Measurements from ENCODE around the gene SLC25A38.

Gene SLC25A38

GRCh38 chr3:39385456-39386090 is 2.4 kb downstream of the SLC25A38 start:
- in situ Hi-C loops (cut with HindIII; ENCODE audit: low sequenced_read_pairs), result no loop called here
- no peak overlapping the region for H3K4me3 ChIP-seq (ENCODE audit: low read depth, low read length)
- no peak for DNase-seq (ENCODE audit: low read depth)

GRCh38 chr3:39386318-39386717 is 3.1 kb downstream of the SLC25A38 start:
- TF ChIP-seq, protein P1, sequence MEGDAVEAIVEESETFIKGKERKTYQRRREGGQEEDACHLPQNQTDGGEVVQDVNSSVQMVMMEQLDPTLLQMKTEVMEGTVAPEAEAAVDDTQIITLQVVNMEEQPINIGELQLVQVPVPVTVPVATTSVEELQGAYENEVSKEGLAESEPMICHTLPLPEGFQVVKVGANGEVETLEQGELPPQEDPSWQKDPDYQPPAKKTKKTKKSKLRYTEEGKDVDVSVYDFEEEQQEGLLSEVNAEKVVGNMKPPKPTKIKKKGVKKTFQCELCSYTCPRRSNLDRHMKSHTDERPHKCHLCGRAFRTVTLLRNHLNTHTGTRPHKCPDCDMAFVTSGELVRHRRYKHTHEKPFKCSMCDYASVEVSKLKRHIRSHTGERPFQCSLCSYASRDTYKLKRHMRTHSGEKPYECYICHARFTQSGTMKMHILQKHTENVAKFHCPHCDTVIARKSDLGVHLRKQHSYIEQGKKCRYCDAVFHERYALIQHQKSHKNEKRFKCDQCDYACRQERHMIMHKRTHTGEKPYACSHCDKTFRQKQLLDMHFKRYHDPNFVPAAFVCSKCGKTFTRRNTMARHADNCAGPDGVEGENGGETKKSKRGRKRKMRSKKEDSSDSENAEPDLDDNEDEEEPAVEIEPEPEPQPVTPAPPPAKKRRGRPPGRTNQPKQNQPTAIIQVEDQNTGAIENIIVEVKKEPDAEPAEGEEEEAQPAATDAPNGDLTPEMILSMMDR (IDR thresholded peaks at IDR 0.05; ENCODE audit: low read depth, low read length, missing control alignments), result no peak
- in situ Hi-C loops (cut with HindIII; ENCODE audit: low sequenced_read_pairs), result no loop called here
- DNase-seq (ENCODE audit: low read depth), result no peak
- H3K4me3 ChIP-seq (ENCODE audit: low read depth, low read length), result no peak overlapping the region

More at GRCh38 chr3:39385456-39386090, 2.4 kb downstream of the SLC25A38 start:
- TF ChIP-seq, protein P1 (IDR thresholded peaks at IDR 0.05; ENCODE audit: low read depth, low read length, missing control alignments), result no peak

- DNase-seq (ENCODE audit: low read depth), result no peak
- TF ChIP-seq, protein P1 (IDR thresholded peaks at IDR 0.05; ENCODE audit: low read depth, low read length, missing control alignments), result no peak
- in situ Hi-C loops (cut with HindIII; ENCODE audit: low sequenced_read_pairs), result no loop called here
- H3K4me3 ChIP-seq (ENCODE audit: low read depth, low read length), result no peak overlapping the region
Observed at GRCh38 chr3:39387411-39387975, 4.3 kb downstream of the SLC25A38 start.

DNA sequence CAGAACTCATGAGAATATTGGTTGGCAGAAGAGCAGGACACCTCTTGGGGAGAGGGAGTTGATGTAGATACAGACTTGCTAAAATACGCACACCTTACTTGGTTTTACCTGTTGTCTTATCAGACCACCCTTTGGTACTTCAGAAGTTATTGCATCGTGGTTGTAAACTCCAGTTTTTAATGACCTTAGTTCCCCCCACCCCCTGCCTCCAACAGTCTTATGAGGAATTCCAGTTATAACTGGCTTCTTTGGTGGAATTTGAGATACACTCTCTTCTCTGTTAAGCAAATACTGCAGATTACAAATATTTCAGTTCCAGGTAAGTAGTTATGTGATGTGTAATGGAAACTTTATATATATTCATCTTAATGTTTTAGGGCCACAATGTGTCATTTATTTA is 5.0 kb downstream of the SLC25A38 start:
- H3K4me3 ChIP-seq (ENCODE audit: low read depth, low read length), result no peak overlapping the region
- TF ChIP-seq, protein P1 (IDR thresholded peaks at IDR 0.05; ENCODE audit: low read depth, low read length, missing control alignments), result no peak
- no peak for DNase-seq (ENCODE audit: low read depth)
- in situ Hi-C loops (cut with HindIII; ENCODE audit: low sequenced_read_pairs), result no loop called here

DNA sequence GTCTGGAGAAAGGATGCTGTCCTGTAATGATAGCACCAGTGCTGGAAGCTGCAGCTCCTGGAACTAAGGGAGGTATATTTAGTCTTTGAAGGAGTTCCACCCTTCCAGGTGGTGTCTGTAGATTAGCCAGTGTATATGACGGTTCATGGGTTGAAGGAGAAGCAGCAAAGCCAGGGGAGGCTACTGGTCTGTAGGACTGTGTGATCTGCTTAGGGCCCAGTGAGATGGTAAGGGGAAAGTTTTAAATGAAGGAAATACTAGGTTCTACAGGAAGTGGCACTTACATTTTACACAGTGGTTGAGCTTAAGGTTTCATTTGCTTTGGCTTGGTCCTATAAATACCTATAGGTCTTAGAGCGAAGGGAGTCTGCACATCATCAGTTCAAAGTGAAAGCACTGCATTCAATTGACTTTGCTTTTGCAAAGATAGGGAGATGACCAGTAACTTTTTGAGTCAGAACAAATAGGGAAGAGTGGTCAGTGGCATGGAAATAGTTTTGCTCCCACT is 5.6 kb downstream of the SLC25A38 start:
- TF ChIP-seq, protein P1 (IDR thresholded peaks at IDR 0.05; ENCODE audit: low read depth, low read length, missing control alignments), result no peak
- in situ Hi-C loops (cut with HindIII; ENCODE audit: low sequenced_read_pairs), result no loop called here
- no peak overlapping the region for H3K4me3 ChIP-seq (ENCODE audit: low read depth, low read length)
- no peak for DNase-seq (ENCODE audit: low read depth)

DNA sequence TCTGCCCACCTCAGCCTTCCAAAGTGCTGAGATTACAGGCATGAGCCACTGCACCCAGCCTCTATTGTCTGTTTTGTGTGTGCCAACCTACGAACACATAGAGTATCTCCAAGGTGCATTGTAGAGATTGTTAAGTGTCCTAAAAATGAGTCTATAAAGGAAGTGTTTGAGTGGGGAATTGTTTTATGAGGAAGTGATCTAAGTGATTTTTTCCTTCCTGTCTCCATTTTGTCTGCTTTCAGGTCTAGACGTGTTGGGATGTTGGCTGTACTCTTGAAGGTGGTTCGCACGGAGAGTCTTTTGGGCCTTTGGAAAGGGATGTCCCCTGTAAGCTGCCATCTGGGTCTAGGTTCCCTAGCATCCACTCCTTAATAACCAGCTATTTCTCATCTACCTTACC is 7.0 kb downstream of the SLC25A38 start:
- in situ Hi-C loops (cut with HindIII; ENCODE audit: low sequenced_read_pairs), result no loop called here
- DNase-seq (ENCODE audit: low read depth), result no peak
- TF ChIP-seq, protein P1 (IDR thresholded peaks at IDR 0.05; ENCODE audit: low read depth, low read length, missing control alignments), result no peak
- no peak overlapping the region for H3K4me3 ChIP-seq (ENCODE audit: low read depth, low read length)
